ENCODE measurements around the gene PRKG1. TPM values are rescaled to one million over a fixed set of nuclear protein-coding genes. Genes with fewer than 3 reads are reported as not detected.

PRKG1 gene
- total RNA-seq, 1 experiment from 2014 or later, result 10.4 TPM

DNA sequence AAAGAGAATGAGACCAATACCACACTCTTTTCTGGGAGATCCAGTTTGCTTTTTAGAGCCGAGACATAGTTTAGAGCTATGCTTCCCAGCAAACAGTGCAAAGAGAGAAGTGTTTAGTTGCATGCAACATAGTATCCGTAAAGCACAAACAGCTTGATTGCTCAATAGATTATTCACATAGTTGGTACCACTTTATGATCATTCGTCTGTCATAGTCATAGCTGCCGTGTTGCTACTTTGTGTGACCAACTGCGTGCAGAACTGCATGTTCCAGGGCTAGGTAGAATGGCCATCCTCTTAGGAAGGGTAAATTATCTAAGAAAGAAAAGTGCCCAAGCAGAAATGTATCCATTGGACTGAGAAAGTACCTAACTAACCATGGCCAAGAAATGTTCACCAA lies 1036.3 kb downstream of the PRKG1 start:
- no peak for DNase-seq
- no peaks in the 10 kb centered on the region for H3K79me2 ChIP-seq (ENCODE audit: insufficient read depth, low read length)
- no peak overlapping the region for H3K56ac ChIP-seq (ENCODE audit: insufficient read length, low read depth, low read length)
- no peak overlapping the region for H2BK15ac ChIP-seq (ENCODE audit: low read depth, low read length)
- no peak overlapping the region for H4K8ac ChIP-seq (replicated peaks; ENCODE audit: insufficient read length, low read depth, low read length)
- no peak overlapping the region for H3K9ac ChIP-seq (ENCODE audit: extremely low read depth, insufficient read length, low read length)
- no peaks in the 10 kb centered on the region for H3K27me3 Mint-ChIP-seq (ENCODE audit: low read depth)
- H2BK120ac ChIP-seq (ENCODE audit: low read depth, low read length, poor library complexity, severe bottlenecking), result no peak overlapping the region
- H3K4me3 Mint-ChIP-seq, result no peak overlapping the region
- no peak overlapping the region for H3T11ph ChIP-seq (ENCODE audit: low read length)
- no peak overlapping the region for H3K27ac Mint-ChIP-seq
- no peak overlapping the region for H4K91ac ChIP-seq (ENCODE audit: insufficient read length, low read depth, low read length)
- H4K5ac ChIP-seq (ENCODE audit: insufficient read length, low read depth, low read length), result no peak overlapping the region
- no peak overlapping the region for H3K23ac ChIP-seq (ENCODE audit: insufficient read length, low read depth, low read length)
- H3K36me3 Mint-ChIP-seq (ENCODE audit: insufficient read depth in 1 of 3, low read depth in 3 of 3), result no peaks in the 10 kb centered on the region; a peak in 1 of 7 replicates
- H3K9me3 Mint-ChIP-seq, result no peaks in the 10 kb centered on the region
- H4K20me1 ChIP-seq (ENCODE audit: control insufficient read depth, insufficient read depth, insufficient read length), result no peaks in the 10 kb centered on the region
- H3K79me1 ChIP-seq (ENCODE audit: insufficient read depth, low read depth, low read length, poor library complexity, severe bottlenecking), result no peaks in the 10 kb centered on the region
- H3K18ac ChIP-seq (ENCODE audit: insufficient read length, low read depth, low read length), result no peak overlapping the region
- H3K23me2 ChIP-seq (ENCODE audit: insufficient read length, low read depth, low read length, poor library complexity, severe bottlenecking), result no peaks in the 10 kb centered on the region
- TF ChIP-seq, protein P1, sequence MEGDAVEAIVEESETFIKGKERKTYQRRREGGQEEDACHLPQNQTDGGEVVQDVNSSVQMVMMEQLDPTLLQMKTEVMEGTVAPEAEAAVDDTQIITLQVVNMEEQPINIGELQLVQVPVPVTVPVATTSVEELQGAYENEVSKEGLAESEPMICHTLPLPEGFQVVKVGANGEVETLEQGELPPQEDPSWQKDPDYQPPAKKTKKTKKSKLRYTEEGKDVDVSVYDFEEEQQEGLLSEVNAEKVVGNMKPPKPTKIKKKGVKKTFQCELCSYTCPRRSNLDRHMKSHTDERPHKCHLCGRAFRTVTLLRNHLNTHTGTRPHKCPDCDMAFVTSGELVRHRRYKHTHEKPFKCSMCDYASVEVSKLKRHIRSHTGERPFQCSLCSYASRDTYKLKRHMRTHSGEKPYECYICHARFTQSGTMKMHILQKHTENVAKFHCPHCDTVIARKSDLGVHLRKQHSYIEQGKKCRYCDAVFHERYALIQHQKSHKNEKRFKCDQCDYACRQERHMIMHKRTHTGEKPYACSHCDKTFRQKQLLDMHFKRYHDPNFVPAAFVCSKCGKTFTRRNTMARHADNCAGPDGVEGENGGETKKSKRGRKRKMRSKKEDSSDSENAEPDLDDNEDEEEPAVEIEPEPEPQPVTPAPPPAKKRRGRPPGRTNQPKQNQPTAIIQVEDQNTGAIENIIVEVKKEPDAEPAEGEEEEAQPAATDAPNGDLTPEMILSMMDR (conservative IDR thresholded peaks at IDR 0.05), result no peak
- H2BK20ac ChIP-seq (ENCODE audit: low read depth, low read length, poor library complexity, severe bottlenecking), result no peak overlapping the region
- H3K14ac ChIP-seq (ENCODE audit: insufficient read depth, low read length), result no peak overlapping the region
- H3K4ac ChIP-seq (ENCODE audit: low read depth, low read length), result no peak overlapping the region
- no peak overlapping the region for H2AK5ac ChIP-seq (ENCODE audit: insufficient read length, low read length)
- H3K4me1 ChIP-seq (ENCODE audit: insufficient read depth, low read length), result peaks cover 3% of the 10 kb centered on the region; the same call in 1 of the 2 replicates
- no CpG with 5 or more reads among the region's 5 CpGs for WGBS (ENCODE audit: extremely low coverage, insufficient read length, low lambda C conversion rate)
- no peaks in the 10 kb centered on the region for H3K9me3 ChIP-seq (ENCODE audit: control insufficient read depth, low read depth, low read length)
- peaks cover 5 to 10% of the 10 kb centered on the region in 2 experiments for H3K4me1 Mint-ChIP-seq
- H2AFZ ChIP-seq (ENCODE audit: low read length), result no peak overlapping the region
- H2BK12ac ChIP-seq (ENCODE audit: insufficient read length, low read depth, low read length), result no peak overlapping the region
- H3K4me2 ChIP-seq (ENCODE audit: insufficient read depth, insufficient read length, low read length), result no peak overlapping the region
- H3K27ac ChIP-seq (ENCODE audit: insufficient read length, low read depth, low read length), result no peak overlapping the region
- H2BK5ac ChIP-seq (ENCODE audit: insufficient read length, low read length), result no peak overlapping the region
- no peaks in the 10 kb centered on the region for H3K27me3 ChIP-seq (ENCODE audit: insufficient read depth, low read length)

Measured in H9 (cell line).